HG02973 (cell line): ENCODE measurements around the gene PSAPL1.

Experiments
- ATAC-seq: cut with Tn5 transposase; IDR thresholded peaks from one replicate; pipeline ENCODE4 v1.9.1; 2021; ENCODE audit warnings: moderate library complexity; ENCODE audit not compliant: unreplicated experiment

The PSAPL1 gene, protein sequence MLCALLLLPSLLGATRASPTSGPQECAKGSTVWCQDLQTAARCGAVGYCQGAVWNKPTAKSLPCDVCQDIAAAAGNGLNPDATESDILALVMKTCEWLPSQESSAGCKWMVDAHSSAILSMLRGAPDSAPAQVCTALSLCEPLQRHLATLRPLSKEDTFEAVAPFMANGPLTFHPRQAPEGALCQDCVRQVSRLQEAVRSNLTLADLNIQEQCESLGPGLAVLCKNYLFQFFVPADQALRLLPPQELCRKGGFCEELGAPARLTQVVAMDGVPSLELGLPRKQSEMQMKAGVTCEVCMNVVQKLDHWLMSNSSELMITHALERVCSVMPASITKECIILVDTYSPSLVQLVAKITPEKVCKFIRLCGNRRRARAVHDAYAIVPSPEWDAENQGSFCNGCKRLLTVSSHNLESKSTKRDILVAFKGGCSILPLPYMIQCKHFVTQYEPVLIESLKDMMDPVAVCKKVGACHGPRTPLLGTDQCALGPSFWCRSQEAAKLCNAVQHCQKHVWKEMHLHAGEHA

GRCh38 chr4:7434766-7435150 is at the start of gene PSAPL1:
Gene PSAPL1, minus strand, starts transcription at chr4:7434930. Its CDS starts 51 bp downstream, at chr4:7434879.
- ATAC-seq: no peak

- ATAC-seq: no peak
Measured at GRCh38 chr4:7481227-7481626, 46.5 kb upstream of the PSAPL1 start.

- ATAC-seq: no peak
Measured at GRCh38 chr4:7480423-7480822, 45.7 kb upstream of the PSAPL1 start.

DNA sequence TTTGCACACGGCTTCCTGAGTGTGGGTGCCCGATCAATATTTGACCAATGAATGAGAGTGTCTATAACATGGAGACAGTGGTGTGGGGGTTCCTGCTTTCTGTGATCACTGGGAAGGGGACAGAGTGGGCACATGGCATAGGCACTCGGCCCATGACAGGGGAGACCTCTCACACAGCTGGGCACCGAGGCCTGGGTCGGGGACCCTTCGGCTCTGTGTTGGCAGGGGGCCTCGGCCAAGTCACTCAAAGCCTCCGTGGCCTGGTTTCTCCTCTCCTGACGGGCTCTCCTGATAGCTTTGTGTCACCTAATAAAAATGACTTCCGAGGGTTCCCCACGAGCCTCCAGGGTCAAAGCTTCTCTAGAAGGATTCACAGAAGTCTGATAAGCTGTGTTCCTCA is 43.9 kb upstream of the PSAPL1 start:
- no peak for ATAC-seq

GRCh38 chr4:7477695-7478094 is 43.0 kb upstream of the PSAPL1 start:
- ATAC-seq: no peak

DNA sequence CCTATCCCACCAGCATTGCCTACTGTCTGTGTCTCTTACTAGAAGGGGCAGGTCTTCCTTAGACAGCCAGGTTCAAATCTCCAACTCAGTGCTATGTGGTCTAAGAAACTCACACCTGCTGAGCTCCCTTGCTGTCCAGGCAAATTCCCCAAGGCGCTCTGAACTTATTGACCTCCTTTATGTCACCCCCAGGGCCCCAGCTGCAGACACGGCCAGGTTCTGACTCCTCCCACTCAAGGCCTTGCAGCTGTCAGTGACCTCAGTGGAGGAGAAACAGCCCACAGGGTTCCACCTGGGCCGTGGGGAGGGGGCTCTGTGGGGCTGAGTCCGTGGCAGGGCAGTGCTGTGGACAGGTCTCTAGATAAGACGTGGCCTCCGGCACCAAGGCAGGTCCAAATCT is 42.1 kb upstream of the PSAPL1 start:
- no peak for ATAC-seq

GRCh38 chr4:7475207-7475606 is 40.5 kb upstream of the PSAPL1 start:
- ATAC-seq: no peak

DNA sequence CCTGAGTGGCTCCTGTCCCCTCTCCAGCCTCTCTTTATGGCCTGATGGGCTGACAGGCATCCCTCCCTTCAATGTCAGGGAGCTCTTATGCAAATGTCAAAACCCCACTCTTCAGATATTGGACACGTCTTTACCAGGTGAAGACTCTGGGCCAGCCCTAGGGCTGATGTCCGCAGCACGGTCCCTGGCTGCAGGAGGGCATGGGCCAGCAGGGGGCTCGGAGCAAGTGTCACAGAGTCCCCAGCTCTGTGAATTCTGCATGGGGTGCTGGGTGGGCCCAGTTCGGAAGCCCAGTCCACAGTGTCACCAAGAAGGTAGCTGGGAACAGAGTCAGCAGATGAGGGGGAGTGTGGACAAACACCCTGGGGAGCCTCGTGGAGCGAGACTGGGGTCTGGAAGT is 39.6 kb upstream of the PSAPL1 start:
- ATAC-seq: no peak

GRCh38 chr4:7473081-7473480 is 38.4 kb upstream of the PSAPL1 start:
- no peak for ATAC-seq

DNA sequence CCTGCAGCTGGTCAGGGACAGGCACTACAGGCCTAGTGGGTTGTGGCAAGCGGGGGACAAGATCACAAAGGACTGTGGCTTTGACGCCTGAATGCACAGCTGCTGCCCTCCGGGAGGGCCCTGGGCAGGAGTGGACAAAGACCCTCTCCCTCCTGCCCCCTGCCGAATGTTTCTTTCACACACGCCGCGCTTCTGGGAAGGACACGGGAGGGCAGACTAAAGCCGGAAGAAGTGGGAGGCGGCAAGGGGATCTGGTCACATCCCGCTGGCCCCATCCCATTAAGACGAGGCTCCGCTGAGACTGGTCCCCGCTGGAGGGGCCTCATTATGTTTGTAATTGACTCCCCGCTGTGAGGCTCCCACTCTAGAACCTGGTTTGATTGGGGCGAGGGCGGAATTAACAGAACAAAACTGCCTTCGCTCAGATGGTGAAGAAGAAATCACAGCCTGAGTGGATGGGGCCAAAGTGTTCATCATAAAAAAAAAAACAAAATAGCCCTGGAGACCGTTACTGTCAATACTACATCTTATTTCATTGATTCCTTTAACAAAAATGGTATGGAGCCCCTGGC is 37.8 kb upstream of the PSAPL1 start:
- no peak for ATAC-seq

- ATAC-seq: no peak
Measured at GRCh38 chr4:7470522-7471128, 35.9 kb upstream of the PSAPL1 start.

DNA sequence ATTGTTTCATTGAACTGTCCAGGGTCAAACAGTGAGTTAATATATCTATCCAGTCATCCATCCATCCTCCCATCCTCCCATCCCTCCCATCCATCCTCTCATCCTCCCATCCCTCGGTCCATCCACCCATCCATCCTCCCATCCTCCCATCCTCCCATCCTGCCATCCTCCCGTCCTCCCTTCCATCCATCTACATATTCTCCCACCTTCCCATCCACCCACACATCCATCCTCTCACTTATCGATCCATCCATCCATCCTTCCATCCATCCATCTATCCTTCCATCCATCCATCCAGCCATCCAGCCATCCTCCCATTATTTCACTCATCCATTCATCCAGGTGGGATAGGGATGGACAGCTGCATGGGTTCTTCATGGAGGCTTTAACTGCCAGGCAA is 35.4 kb upstream of the PSAPL1 start:
- ATAC-seq: no peak

DNA sequence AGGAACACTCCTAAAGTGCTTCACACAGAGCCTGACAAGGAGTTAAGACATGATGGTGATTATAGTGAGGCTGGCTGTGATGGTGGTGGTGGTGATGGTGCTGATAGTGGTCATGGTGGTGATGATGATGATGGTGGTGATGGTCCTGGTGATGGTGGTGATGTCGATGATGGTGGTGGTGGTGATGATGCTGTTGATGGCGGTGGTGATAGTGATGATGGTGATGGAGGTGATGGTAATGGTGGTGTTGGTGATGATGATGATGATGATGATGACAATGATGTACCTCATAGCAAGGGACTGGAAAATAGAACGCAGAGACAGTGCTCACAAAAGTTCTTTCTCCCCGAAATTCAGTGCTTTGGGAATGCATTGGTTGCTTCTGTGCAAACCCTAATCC is 34.3 kb upstream of the PSAPL1 start:
- no peak for ATAC-seq

DNA sequence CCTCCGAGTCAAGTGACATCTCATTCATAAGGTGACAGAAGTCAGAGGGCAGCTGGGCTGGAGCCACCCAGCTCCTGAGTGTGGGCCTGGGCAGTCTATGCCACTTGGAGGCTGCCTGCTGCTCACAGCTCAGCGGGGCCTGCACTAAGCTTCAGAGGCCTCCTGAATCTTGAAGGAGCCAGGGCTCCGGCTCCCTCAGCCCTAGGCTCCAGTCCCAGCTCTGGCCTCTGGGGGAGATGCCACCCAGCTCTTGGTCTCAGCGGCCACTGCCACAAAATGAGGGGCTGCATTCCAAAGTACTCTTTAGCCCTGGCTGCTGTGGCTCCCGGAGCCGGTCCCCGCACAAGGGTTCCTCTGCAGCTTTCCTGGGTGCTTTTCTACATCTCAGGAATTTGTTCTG is 32.7 kb upstream of the PSAPL1 start:
- ATAC-seq: no peak

DNA sequence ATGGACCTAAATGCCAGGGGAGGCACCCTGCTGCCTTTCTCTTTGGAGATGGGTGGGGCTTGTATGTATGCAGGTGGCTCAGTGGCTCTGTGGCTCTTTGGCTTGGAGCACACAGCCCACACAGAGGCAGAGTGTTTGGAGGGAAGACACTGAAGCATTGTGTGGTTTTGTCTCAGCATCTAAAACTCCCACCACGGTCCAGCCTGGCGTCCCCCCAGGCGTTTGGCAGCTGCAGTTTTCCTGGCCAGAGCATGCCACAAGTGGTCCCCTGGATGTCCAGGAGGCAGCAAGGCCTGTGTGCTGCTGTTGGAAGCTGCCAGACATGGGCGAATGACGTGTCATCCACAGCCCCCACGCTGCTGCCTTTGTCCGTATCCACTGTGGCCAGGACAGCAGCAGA is 32.2 kb upstream of the PSAPL1 start:
- ATAC-seq: no peak

DNA sequence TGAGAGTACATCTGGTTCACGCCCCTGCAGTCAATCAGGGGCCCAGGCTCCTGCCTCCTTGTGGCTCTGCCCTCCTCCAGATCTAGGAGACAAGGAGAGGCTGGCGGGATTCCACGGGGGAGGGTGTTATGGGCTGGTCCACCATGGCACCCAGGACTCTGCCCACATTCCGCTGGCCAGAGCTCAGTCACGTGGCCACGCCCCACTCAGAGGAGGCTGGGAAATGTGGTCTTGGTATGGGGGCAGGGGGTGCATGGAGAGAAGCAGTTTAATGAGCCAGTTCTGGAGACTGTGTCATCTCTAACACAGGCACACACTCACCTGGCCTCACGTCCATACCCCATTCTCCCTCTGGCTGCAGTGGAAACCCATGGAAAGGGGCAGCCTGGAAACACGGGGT is 31.5 kb upstream of the PSAPL1 start:
- no peak for ATAC-seq

DNA sequence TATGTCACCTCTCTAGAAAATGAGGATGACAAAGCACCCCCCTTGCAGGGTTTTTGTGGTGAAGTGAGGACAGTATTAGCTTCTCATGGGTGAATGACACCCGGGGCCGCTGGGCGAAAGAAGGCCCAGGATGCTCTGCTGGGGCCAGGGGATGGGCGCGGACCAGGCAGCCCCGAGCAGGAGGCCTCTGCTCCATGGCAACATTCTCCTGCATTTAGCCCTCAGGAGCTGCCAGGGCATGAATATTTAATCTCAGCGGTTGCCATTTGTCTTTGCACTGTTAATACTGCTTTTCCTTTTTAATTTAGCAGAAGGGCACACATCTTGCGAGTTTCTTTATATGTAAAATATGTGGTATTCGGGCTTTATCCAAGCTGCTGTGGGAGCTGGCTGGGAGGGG is 30.3 kb upstream of the PSAPL1 start:
- ATAC-seq: no peak

GRCh38 chr4:7464259-7464655 is 29.5 kb upstream of the PSAPL1 start:
- no peak for ATAC-seq

DNA sequence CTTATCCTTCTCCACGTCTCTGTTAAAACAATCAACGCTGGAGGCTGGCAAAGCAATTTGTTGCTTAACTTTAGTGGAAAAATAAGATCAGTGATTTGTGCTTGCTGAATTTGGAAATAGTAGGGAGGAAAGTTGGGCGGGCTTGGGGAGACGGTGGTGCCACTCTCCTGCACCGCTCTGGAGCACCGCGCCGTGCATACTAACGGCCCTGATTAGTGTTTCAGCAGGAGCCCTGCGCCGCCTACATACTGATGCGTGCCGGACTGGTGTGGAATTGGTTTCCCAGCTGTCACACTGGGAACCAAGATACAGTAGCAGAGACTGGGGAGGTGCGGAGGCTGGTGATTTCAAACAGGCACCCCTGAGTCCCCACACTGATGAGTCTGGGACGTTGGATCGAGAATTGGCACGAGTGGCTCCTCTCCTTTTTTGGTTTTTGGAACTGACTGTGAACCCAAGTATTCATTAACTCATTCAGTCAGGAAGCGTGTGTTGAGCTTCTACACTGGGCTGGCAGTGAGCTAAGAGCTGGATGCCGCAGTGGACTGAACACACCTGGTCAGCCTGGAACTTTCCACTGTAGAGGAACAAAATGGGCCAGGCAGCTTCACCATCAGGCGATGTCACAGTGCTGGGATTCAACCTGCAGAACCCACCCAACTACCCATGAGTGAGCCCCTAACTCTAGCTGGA is 29.0 kb upstream of the PSAPL1 start:
- no peak for ATAC-seq

- ATAC-seq: no peak
Measured at GRCh38 chr4:7462509-7462971, 27.8 kb upstream of the PSAPL1 start.

GRCh38 chr4:7461230-7461629 is 26.5 kb upstream of the PSAPL1 start:
- ATAC-seq: no peak
